H1 (cell line): ENCODE data around the gene ING4. TPM values are rescaled to one million over a fixed set of nuclear protein-coding genes. Genes with fewer than 3 reads are reported as not detected.

Experiments
- CTCF ChIA-PET: fragments of 300-600 bp; sonication (Branson Sonifier 250); formaldehyde crosslinking; loops from one replicate; lab custom pipeline; 2021; ENCODE audit not compliant: partially characterized antibody; lab: Charles Lee
- POLR2A ChIA-PET: fragments of 300-600 bp; sonication (Branson Sonifier 250); formaldehyde crosslinking; loops from one replicate; lab custom pipeline; 2021; ENCODE audit warnings: inconsistent platforms; ENCODE audit not compliant: partially characterized antibody; lab: Charles Lee
- DNase-seq, 2 experiments: peaks; one replicate each; pipeline versions ENCODE4 v3.0.0 to v3.0.0-alpha.2; 2010 to 2022; ENCODE audit warnings: low spot score in 2 of 2, low read depth in 1 of 2, mixed read lengths in 1 of 2
- FAIRE-seq: peaks from 2 replicates; lab custom pipeline; 2011; peaks lifted over from hg19 to GRCh38; lab: Jason Lieb, UNC
- H2AFZ ChIP-seq: 2 replicates; pipeline ENCODE4 v1.8.1; 2012; ENCODE audit warnings: low read length, inconsistent platforms
- H2AK5ac ChIP-seq: 2 replicates; pipeline ENCODE4 v1.6.1; 2013; ENCODE audit warnings: low read depth, low read length
- H2BK120ac ChIP-seq: replicated peaks from 2 replicates; pipeline ENCODE3; 2013; ENCODE audit warnings: low read depth, low read length, inconsistent platforms
- H2BK12ac ChIP-seq: 2 replicates; pipeline ENCODE4 v1.6.1; 2013; ENCODE audit warnings: low read depth, low read length
- H2BK15ac ChIP-seq: 2 replicates; pipeline ENCODE4 v1.6.1; 2013; ENCODE audit warnings: low read length
- H2BK20ac ChIP-seq: 2 replicates; pipeline ENCODE4 v1.6.1; 2013; ENCODE audit warnings: low read length
- H2BK5ac ChIP-seq: 2 replicates; pipeline ENCODE4 v1.6.1; 2013; ENCODE audit warnings: low read depth, low read length
- H3K14ac ChIP-seq: 2 replicates; pipeline ENCODE4 v1.6.1; 2013; ENCODE audit warnings: inconsistent platforms; ENCODE audit not compliant: insufficient read length
- H3K18ac ChIP-seq: 2 replicates; pipeline ENCODE4 v1.6.1; 2013; ENCODE audit warnings: low read length; ENCODE audit errors: extremely low read depth
- H3K23ac ChIP-seq: 2 replicates; pipeline ENCODE4 v1.6.1; 2013; ENCODE audit warnings: inconsistent platforms; ENCODE audit not compliant: insufficient read length
- H3K23me2 ChIP-seq: 2 replicates; pipeline ENCODE4 v1.6.1; 2013; ENCODE audit warnings: low read depth, low read length
- H3K27ac ChIP-seq: 2 replicates; pipeline ENCODE4 v1.6.1; 2011; ENCODE audit warnings: low read depth, low read length, inconsistent platforms
- H3K27me3 ChIP-seq, 4 experiments: replicated peaks in 1 of 4; 1 replicate in 1 of 4; 2 replicates in 3 of 4; pipeline versions ENCODE4 v1.6.1 to v1.8.1; 2011 to 2013; ENCODE audit warnings: low read length in 3 of 4, mild to moderate bottlenecking in 3 of 4, inconsistent platforms in 2 of 4, mixed read lengths in 2 of 4, moderate library complexity in 1 of 4; ENCODE audit not compliant: control insufficient read depth in 3 of 4, insufficient read depth in 3 of 4; ENCODE audit errors: extremely low read depth in 1 of 4
- H3K36me3 ChIP-seq, 4 experiments: 2 replicates each; pipeline versions ENCODE4 v1.6.1 to v1.8.1; 2011 to 2013; ENCODE audit warnings: mild to moderate bottlenecking in 4 of 4, low read length in 3 of 4, moderate library complexity in 2 of 4, control low read depth in 1 of 4, inconsistent platforms in 1 of 4; ENCODE audit not compliant: insufficient read depth in 4 of 4, control insufficient read depth in 2 of 4
- H3K4ac ChIP-seq: replicated peaks from 2 replicates; pipeline ENCODE3; 2013; ENCODE audit warnings: low read length, low read depth, mixed read lengths, inconsistent platforms; ENCODE audit not compliant: insufficient read length
- H3K4me1 ChIP-seq, 4 experiments: replicated peaks in 1 of 4; 1 replicate in 1 of 4; 2 replicates in 3 of 4; pipeline versions ENCODE4 v1.6.1 to v1.8.1; 2011 to 2013; ENCODE audit warnings: low read length in 3 of 4, inconsistent platforms in 2 of 4, mixed read lengths in 1 of 4; ENCODE audit not compliant: insufficient read depth in 4 of 4, control insufficient read depth in 3 of 4
- H3K4me2 ChIP-seq, 2 experiments: 2 replicates each; pipeline versions ENCODE4 v1.6.1 to v1.8.1; 2011 to 2013; ENCODE audit warnings: low read depth in 2 of 2, low read length in 2 of 2, control low read depth in 1 of 2, inconsistent platforms in 1 of 2, mild to moderate bottlenecking in 1 of 2; ENCODE audit not compliant: insufficient read depth in 1 of 2
- H3K4me3 ChIP-seq, 4 experiments: fragments of 200-600, 300-600 bp in 1 of 4; sonication (generic), shearing (Covaris generic), sonication (Bioruptor Twin) in 1 of 4; 2 replicates each; pipeline versions ENCODE4 v1.5.1 to v1.8.1; 2011 to 2016; ENCODE audit warnings: low read length in 4 of 4, low read depth in 3 of 4, control low read depth in 2 of 4, inconsistent platforms in 2 of 4, mild to moderate bottlenecking in 2 of 4, mixed read lengths in 1 of 4, moderate library complexity in 1 of 4; ENCODE audit not compliant: insufficient read depth in 2 of 4; ENCODE audit errors: extremely low read depth in 1 of 4
- H3K56ac ChIP-seq: replicated peaks from 2 replicates; pipeline ENCODE3; 2013; ENCODE audit warnings: low read depth, mild to moderate bottlenecking, mixed read lengths, low read length, inconsistent platforms; ENCODE audit not compliant: insufficient read length
- H3K79me1 ChIP-seq: 2 replicates; pipeline ENCODE4 v1.6.1; 2013; ENCODE audit warnings: low read depth, low read length, control low read depth
- H3K79me2 ChIP-seq, 2 experiments: 2 replicates each; pipeline versions ENCODE4 v1.6.1 to v1.8.1; 2012 to 2013; ENCODE audit warnings: low read length in 2 of 2, mild to moderate bottlenecking in 2 of 2, inconsistent platforms in 1 of 2; ENCODE audit not compliant: insufficient read depth in 2 of 2, control insufficient read depth in 1 of 2
- H3K9ac ChIP-seq, 4 experiments: replicated peaks in 1 of 4; 1 replicate in 1 of 4; 2 replicates in 3 of 4; pipeline versions ENCODE4 v1.6.1 to v1.8.1; 2011 to 2013; ENCODE audit warnings: low read depth in 3 of 4, low read length in 3 of 4, control low read depth in 2 of 4, mild to moderate bottlenecking in 2 of 4, moderate library complexity in 2 of 4, inconsistent platforms in 1 of 4; ENCODE audit errors: extremely low read depth in 1 of 4
- H3K9me3 ChIP-seq, 2 experiments: 2 replicates each; pipeline versions ENCODE4 v1.6.1 to v1.8.1; 2012 to 2013; ENCODE audit warnings: mild to moderate bottlenecking in 2 of 2, moderate library complexity in 2 of 2, control low read depth in 1 of 2, inconsistent platforms in 1 of 2, low read depth in 1 of 2, low read length in 1 of 2, mixed read lengths in 1 of 2; ENCODE audit not compliant: insufficient read depth in 2 of 2
- H4K20me1 ChIP-seq, 2 experiments: replicated peaks in 1 of 2; 2 replicates each; pipeline versions ENCODE3 to v1.8.1; 2011 to 2013; ENCODE audit warnings: inconsistent platforms in 2 of 2, low read length in 2 of 2, mild to moderate bottlenecking in 1 of 2; ENCODE audit not compliant: insufficient read depth in 2 of 2, control insufficient read depth in 1 of 2
- H4K5ac ChIP-seq: 2 replicates; pipeline ENCODE4 v1.6.1; 2013; ENCODE audit warnings: low read length, low read depth, mixed read lengths, inconsistent platforms; ENCODE audit not compliant: insufficient read length
- H4K8ac ChIP-seq: 2 replicates; pipeline ENCODE4 v1.8.0; 2013; ENCODE audit warnings: mild to moderate bottlenecking, moderate library complexity, low read length, inconsistent platforms; ENCODE audit not compliant: insufficient read depth; ENCODE audit errors: extremely low read depth
- H4K91ac ChIP-seq: replicated peaks from 2 replicates; pipeline ENCODE3; 2013; ENCODE audit warnings: low read length, mixed read lengths, inconsistent platforms; ENCODE audit not compliant: insufficient read length
- CBX8 ChIP-seq: fragments of 300-800, 300-1000 bp; sonication (generic); IDR thresholded peaks from 2 replicates; pipeline ENCODE4 v1.7.1; 2016; ENCODE audit warnings: low read depth, low read length, borderline replicate concordance
- CHD2 ChIP-seq: IDR thresholded peaks from 2 replicates; pipeline ENCODE4 v1.6.1; 2012; ENCODE audit warnings: low read length, improper control_type of control experiment
- EZH2 ChIP-seq: fragments of 200-600 bp; sonication (generic); IDR thresholded peaks from 2 replicates; pipeline ENCODE4 v1.7.1; 2012; ENCODE audit warnings: low read depth, mild to moderate bottlenecking, moderate library complexity, low read length, inconsistent platforms; ENCODE audit not compliant: severe bottlenecking
- KDM1A ChIP-seq: fragments of 200-600, 300-600 bp; sonication (generic); IDR thresholded peaks from 2 replicates; pipeline ENCODE4 v1.7.1; 2016; ENCODE audit warnings: mild to moderate bottlenecking, low read length, borderline replicate concordance
- RAD21 ChIP-seq, 2 experiments: IDR thresholded peaks in 1 of 2; conservative IDR thresholded peaks in 1 of 2; 2 replicates each; pipeline ENCODE4 v1.6.1; 2011; ENCODE audit warnings: low read depth in 2 of 2, low read length in 2 of 2, improper control_type of control experiment in 1 of 2, inconsistent platforms in 1 of 2, mild to moderate bottlenecking in 1 of 2, moderate library complexity in 1 of 2
- SIN3A ChIP-seq, 2 experiments: IDR thresholded peaks in 1 of 2; conservative IDR thresholded peaks in 1 of 2; 2 replicates each; pipeline ENCODE4 v1.6.1; 2011 to 2012; ENCODE audit warnings: low read length in 2 of 2, improper control_type of control experiment in 1 of 2, low read depth in 1 of 2, mild to moderate bottlenecking in 1 of 2
- SRF ChIP-seq: IDR thresholded peaks from 2 replicates; pipeline ENCODE4 v1.6.1; 2011; ENCODE audit warnings: mild to moderate bottlenecking, low read depth, low read length, moderate library complexity
- SUZ12 ChIP-seq: fragments of 200-600 bp; sonication (generic); IDR thresholded peaks from 2 replicates; pipeline ENCODE4 v1.6.1; 2012; ENCODE audit warnings: mild to moderate bottlenecking, inconsistent platforms, low read length, moderate library complexity, mixed read lengths
- TAF1 ChIP-seq: IDR thresholded peaks from 2 replicates; pipeline ENCODE4 v1.6.1; 2011; ENCODE audit warnings: mild to moderate bottlenecking, low read depth, low read length
- WGBS, 2 experiments: shearing (Covaris generic) in 1 of 2; methylation state at CpG; one replicate each; pipeline versions ENCODE4 v1.1.6 to v1.1.7; 2013 to 2015; ENCODE audit warnings: low lambda C conversion rate in 2 of 2, mixed read lengths in 2 of 2, inconsistent platforms in 1 of 2, low coverage in 1 of 2, missing lambda C conversion rate in 1 of 2; ENCODE audit not compliant: insufficient replicate concordance in 2 of 2, insufficient coverage in 1 of 2, insufficient read length in 1 of 2; ENCODE audit errors: extremely low coverage in 1 of 2, missing lambda C conversion rate in 1 of 2; 5-methylcytosine and 5-hydroxymethylcytosine counted together
- polyA plus RNA-seq, 7 experiments: library from polyadenylated mRNA; depleted of rRNA in 3 of 7; stranded (reverse) in 5 of 7; unstranded in 2 of 7; fragments of >200 nt in 5 of 7; fragments of 200-250 nt in 2 of 7; gene quantifications; 1 replicate in 5 of 7; 2 replicates in 1 of 7; 4 replicates in 1 of 7; pipeline versions ENCODE4 v1.2.1 to v1.2.3, GENCODE V29; 2011 to 2013; ENCODE audit warnings: missing spikeins in 2 of 7, mixed read lengths in 2 of 7
- total RNA-seq: library from RNA; stranded (reverse); fragmentation: NEBNext Ultra II Directional; extraction: Animal tissue kit (Norgen Biotek cat#: 25700); gene quantifications from 2 replicates; pipeline ENCODE4 v1.2.1, GENCODE V29; 2021

ING4 gene
- total and polyA plus RNA-seq, 2 of the 8 experiments (the other 6 are each of a cell fraction or from before 2014, with no cell fraction given) = 22.9 to 28.6 TPM

DNA sequence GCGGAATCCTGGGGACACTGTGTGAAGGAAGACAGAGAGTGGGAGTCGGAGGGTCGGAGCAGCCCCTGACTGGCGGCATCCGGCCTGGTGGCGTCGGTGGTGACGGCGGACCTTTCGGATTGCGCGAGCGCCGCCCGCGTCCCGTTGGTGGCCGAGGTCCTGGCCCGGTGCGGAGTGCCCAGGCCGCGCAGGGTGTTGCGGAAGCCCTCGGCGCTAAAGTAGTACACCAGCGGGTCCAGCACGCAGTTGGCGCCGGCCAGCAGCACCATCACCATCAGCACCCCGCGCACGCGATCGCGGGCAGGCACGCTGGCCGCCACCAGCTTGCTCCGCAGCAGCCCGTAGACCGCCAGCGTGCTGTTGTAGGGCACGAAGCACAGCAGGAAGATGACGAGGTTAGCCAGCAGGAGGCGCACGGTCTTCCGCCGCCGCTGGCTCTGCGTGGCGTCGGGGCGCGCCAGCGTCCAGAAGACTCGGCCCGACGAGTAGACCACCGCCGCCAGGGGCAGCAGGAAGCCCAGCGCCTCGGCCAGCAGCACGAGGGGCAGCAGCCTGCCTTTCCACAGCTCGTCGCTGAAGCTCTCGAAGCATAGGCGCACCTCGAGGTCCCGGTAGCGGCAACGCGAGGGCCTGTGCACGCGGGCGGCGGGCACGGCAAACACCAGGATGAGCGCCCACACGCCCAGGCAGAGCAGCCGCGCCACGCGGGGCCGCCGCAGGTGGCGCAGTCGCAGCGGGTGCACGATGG lies 42.6 kb downstream of the ING4 start:
- Histone ChIP-seq H3K4ac (peak overlapping the region; percentile 94), H3K18ac (peak overlapping the region; percentile 79), H2BK15ac (no peak overlapping the region), H2BK12ac (peak overlapping the region; percentile 32; the same call in 1 of the 2 replicates), H3K27ac (no peak overlapping the region), H2AFZ (peak overlapping the region; percentile 55; the same call in 1 of the 2 replicates), H3K23ac (no peak overlapping the region), H2AK5ac (no peak overlapping the region), H3K4me2 (peak overlapping the region; percentile 56 to 72), H3K36me3 (no peaks in the 10 kb centered on the region), H3K79me2 (no peaks in the 10 kb centered on the region), H3K23me2 (peaks cover 2% of the 10 kb centered on the region; the same call in 1 of the 2 replicates), H4K5ac (peak overlapping the region; percentile 61), H3K4me3 (peak overlapping the region; percentile 11 to 52 (median 16); a peak in 6 of 8 replicates), H3K27me3 (peaks cover 4 to 27% (median 21%) of the 10 kb centered on the region in 4 experiments; a peak in 6 of 7 replicates), H4K8ac (peak overlapping the region; percentile 97), H3K79me1 (no peaks in the 10 kb centered on the region), H2BK5ac (peak overlapping the region; percentile 69; the same call in 1 of the 2 replicates), H3K9ac (peak overlapping the region in 3 of 4 experiments; percentile 17 to 71 (median 71); a peak in 4 of 7 replicates), H2BK20ac (0 out of 2 replicates have a peak overlapping the region, but pooled peaks have one; percentile 27), H4K20me1 (no peaks in the 10 kb centered on the region), H4K91ac (peak overlapping the region; percentile 94), H3K56ac (no peak overlapping the region), H3K4me1 (peaks cover 3 to 7% (median 6%) of the 10 kb centered on the region in 4 experiments; a peak in 6 of 7 replicates), H3K14ac (no peak overlapping the region), H2BK120ac (no peak overlapping the region), H3K9me3 (no peaks in the 10 kb centered on the region; a peak in 1 of 4 replicates)
- FAIRE-seq (no peak), DNase-seq (peak; percentile 80 to 91)
- WGBS, 2 experiments = 25% methylated on average over 81 of the region's 88 CpGs; no CpG with 5 or more reads in 1 of the 2 experiments
- ChIA-PET POLR2A (interaction anchor here (0.5 to 4.2 kb wide), 17 partner anchors 12 to 133 kb away, joined by 3 to 18 read pairs (median 3); partner anchors contain the start of genes ACRBP, GAPDH and ZNF384), CTCF (interaction anchor here (0.6 to 8.7 kb wide), 43 partner anchors 8 to 249 kb away, joined by 3 to 146 read pairs (median 5); partner anchors contain the start of genes ACRBP, COPS7A, GNB3 and GPR162)
- TF ChIP-seq CHD2 = peak; percentile 51
- peak; percentile 53 to 67; a peak in 3 of 4 replicates for TF ChIP-seq RAD21 (IDR thresholded peaks at IDR 0.05 in 1 of 2, conservative IDR thresholded peaks at IDR 0.05 in 1 of 2; ENCODE audit: low read depth in 2 of 2, low read length in 2 of 2)
- no peak; the same call in 1 of the 2 replicates for TF ChIP-seq SRF
- TF ChIP-seq SUZ12 = 0 out of 2 replicates have a peak, but pooled peaks have one; percentile 11
- no peak; the same call in 1 of the 2 replicates for TF ChIP-seq TAF1
- no peak for TF ChIP-seq EZH2
- TF ChIP-seq KDM1A = peak; percentile 52; the same call in 1 of the 2 replicates
- TF ChIP-seq SIN3A (conservative IDR thresholded peaks at IDR 0.05 in 1 of 2, IDR thresholded peaks at IDR 0.05 in 1 of 2; ENCODE audit: low read depth in 1 of 2, low read length in 2 of 2) = peak in 1 of 2 experiments; percentile 68; a peak in 1 of 4 replicates
- no peak for TF ChIP-seq CBX8
